ENCODE measurements around the gene NOC4L. TPM values are rescaled to one million over a fixed set of nuclear protein-coding genes. Genes with fewer than 3 reads are reported as not detected.

Gene NOC4L
- polyA plus RNA-seq, 1 donor (not counting 4 experiments of a cell fraction or from before 2014, with no cell fraction given): 3.7 TPM

DNA sequence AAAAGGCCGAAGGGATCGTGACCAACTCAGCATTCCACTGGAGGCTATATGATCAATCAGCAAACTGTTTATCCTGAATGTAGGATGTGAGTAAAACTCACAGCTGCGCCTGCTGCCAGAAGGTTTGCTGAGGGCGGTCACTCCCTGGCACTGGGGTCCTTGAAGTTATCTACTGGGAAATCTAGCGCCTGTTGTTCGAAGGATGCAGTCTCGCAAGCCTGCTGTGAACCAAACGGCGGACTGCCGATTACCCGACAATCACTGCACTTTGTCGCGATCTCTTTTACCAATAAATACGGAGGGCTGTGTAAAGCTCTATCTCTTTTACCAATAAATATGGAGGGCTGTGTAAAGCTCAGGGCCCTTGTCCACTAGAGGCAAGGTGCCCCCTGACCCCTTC lies 13.0 kb upstream of the NOC4L start:
- H3K9ac ChIP-seq (ENCODE audit: control insufficient read depth, extremely low read depth, insufficient read depth, low read length): no peak overlapping the region
- dilution Hi-C loops (cut with MboI; ENCODE audit: extremely low pct_ligation_motif_present, low sequenced_read_pairs): no loop called here

GRCh38 chr12:132131952-132132351 lies 12.3 kb upstream of the NOC4L start:
- no peak overlapping the region for H2AFZ ChIP-seq (ENCODE audit: control insufficient read depth, low read length)
- H3K27me3 ChIP-seq (ENCODE audit: control insufficient read depth, extremely low read depth, insufficient read depth, low read length): no peaks in the 10 kb centered on the region
- dilution Hi-C loops (cut with MboI; ENCODE audit: extremely low pct_ligation_motif_present, low sequenced_read_pairs): no loop called here
- no peak overlapping the region for H3K4me2 ChIP-seq (ENCODE audit: control insufficient read depth, extremely low read depth, insufficient read depth, low read depth, low read length)
- peaks cover 0 to 8% of the 10 kb centered on the region in 2 experiments for H3K36me3 ChIP-seq (ENCODE audit: control insufficient read depth in 2 of 2, extremely low read depth in 1 of 2, insufficient read depth in 2 of 2, low read length in 2 of 2)
- H3K4me1 ChIP-seq (ENCODE audit: control insufficient read depth, extremely low read depth, insufficient read depth, low read length): no peaks in the 10 kb centered on the region
- H3K79me2 ChIP-seq (ENCODE audit: control insufficient read depth, insufficient read depth, low read length): no peaks in the 10 kb centered on the region
- TF ChIP-seq CTCF (optimal IDR thresholded peaks at IDR 0.05 in 1 of 3, IDR thresholded peaks at IDR 0.05 in 1 of 3, conservative IDR thresholded peaks at IDR 0.05 in 1 of 3; ENCODE audit: extremely low read depth in 1 of 3, insufficient read depth in 2 of 3, low read length in 3 of 3): no peak
- no peak for TF ChIP-seq EZH2 (IDR thresholded peaks at IDR 0.05; ENCODE audit: low read length)
- no peaks in the 10 kb centered on the region for H3K9me3 ChIP-seq (ENCODE audit: control insufficient read depth, low read depth, low read length)
- DNase-seq (ENCODE audit: low read depth, low spot score) (no peak), FAIRE-seq (no peak)
- no peak overlapping the region for H3K27ac ChIP-seq (ENCODE audit: control insufficient read depth, insufficient read depth, low read length)
- no peaks in the 10 kb centered on the region for H4K20me1 ChIP-seq (ENCODE audit: control insufficient read depth, extremely low read depth, insufficient read depth, low read length)
- H3K4me3 ChIP-seq (ENCODE audit: control insufficient read depth in 2 of 3, extremely low read depth in 1 of 3, insufficient read depth in 2 of 3, low read depth in 1 of 3, low read length in 3 of 3): no peak overlapping the region
- H3K9ac ChIP-seq (ENCODE audit: control insufficient read depth, extremely low read depth, insufficient read depth, low read length): no peak overlapping the region
- no peaks in the 10 kb centered on the region for H3K9me1 ChIP-seq (ENCODE audit: control insufficient read depth, extremely low read depth, insufficient read depth, low read length)

More for the DNA sequence above, 13.0 kb upstream of the NOC4L start:
- Histone ChIP-seq H3K4me2 (ENCODE audit: control insufficient read depth, extremely low read depth, insufficient read depth, low read depth, low read length) (no peak overlapping the region), H2AFZ (ENCODE audit: control insufficient read depth, low read length) (no peak overlapping the region), H3K9me3 (ENCODE audit: control insufficient read depth, low read depth, low read length) (no peaks in the 10 kb centered on the region), H3K4me1 (ENCODE audit: control insufficient read depth, extremely low read depth, insufficient read depth, low read length) (no peaks in the 10 kb centered on the region), H3K27ac (ENCODE audit: control insufficient read depth, insufficient read depth, low read length) (no peak overlapping the region), H3K27me3 (ENCODE audit: control insufficient read depth, extremely low read depth, insufficient read depth, low read length) (no peaks in the 10 kb centered on the region), H3K36me3 (ENCODE audit: control insufficient read depth in 2 of 2, extremely low read depth in 1 of 2, insufficient read depth in 2 of 2, low read length in 2 of 2) (peaks cover 0 to 14% of the 10 kb centered on the region in 2 experiments), H3K4me3 (ENCODE audit: control insufficient read depth in 2 of 3, extremely low read depth in 1 of 3, insufficient read depth in 2 of 3, low read depth in 1 of 3, low read length in 3 of 3) (no peak overlapping the region), H3K9me1 (ENCODE audit: control insufficient read depth, extremely low read depth, insufficient read depth, low read length) (no peaks in the 10 kb centered on the region), H3K79me2 (ENCODE audit: control insufficient read depth, insufficient read depth, low read length) (no peaks in the 10 kb centered on the region), H4K20me1 (ENCODE audit: control insufficient read depth, extremely low read depth, insufficient read depth, low read length) (no peaks in the 10 kb centered on the region)
- TF ChIP-seq EZH2 (IDR thresholded peaks at IDR 0.05; ENCODE audit: low read length) (no peak), CTCF (optimal IDR thresholded peaks at IDR 0.05 in 1 of 3, IDR thresholded peaks at IDR 0.05 in 1 of 3, conservative IDR thresholded peaks at IDR 0.05 in 1 of 3; ENCODE audit: extremely low read depth in 1 of 3, insufficient read depth in 2 of 3, low read length in 3 of 3) (no peak)
- FAIRE-seq (no peak), DNase-seq (ENCODE audit: low read depth, low spot score) (no peak)

All from keratinocyte (primary cell).